Measurements from ENCODE around the gene CTBP2. TPM values are rescaled to one million over a fixed set of nuclear protein-coding genes. Genes with fewer than 3 reads are reported as not detected.

Gene CTBP2
- total RNA-seq, 1 donor: 74.3 TPM

- no peak for DNase-seq (ENCODE audit: low read depth)
- no peak for TF ChIP-seq CTCF (IDR thresholded peaks at IDR 0.05; ENCODE audit: insufficient read depth, low read depth, low read length)
Observed at GRCh38 chr10:125079091-125079600, 81.2 kb downstream of the CTBP2 start.

GRCh38 chr10:125076891-125077541 lies 83.3 kb downstream of the CTBP2 start:
- DNase-seq (ENCODE audit: low read depth): no peak
- no peak overlapping the region for H3K4me3 ChIP-seq (ENCODE audit: low read depth, low read length)
- TF ChIP-seq CTCF (IDR thresholded peaks at IDR 0.05; ENCODE audit: insufficient read depth, low read depth, low read length): no peak

More at GRCh38 chr10:125079091-125079600, 81.2 kb downstream of the CTBP2 start:
- no peak overlapping the region for H3K4me3 ChIP-seq (ENCODE audit: low read depth, low read length)

GRCh38 chr10:125076121-125076825 lies 84.1 kb downstream of the CTBP2 start:
- H3K4me3 ChIP-seq (ENCODE audit: low read depth, low read length): no peak overlapping the region
- DNase-seq (ENCODE audit: low read depth): no peak
- no peak for TF ChIP-seq CTCF (IDR thresholded peaks at IDR 0.05; ENCODE audit: insufficient read depth, low read depth, low read length)

- no peak overlapping the region for H3K4me3 ChIP-seq (ENCODE audit: low read depth, low read length)
- no peak for TF ChIP-seq CTCF (IDR thresholded peaks at IDR 0.05; ENCODE audit: insufficient read depth, low read depth, low read length)
- no peak for DNase-seq (ENCODE audit: low read depth)
Observed at GRCh38 chr10:125073996-125074395, 86.4 kb downstream of the CTBP2 start.

- DNase-seq (ENCODE audit: low read depth): no peak
- TF ChIP-seq CTCF (IDR thresholded peaks at IDR 0.05; ENCODE audit: insufficient read depth, low read depth, low read length): no peak
- no peak overlapping the region for H3K4me3 ChIP-seq (ENCODE audit: low read depth, low read length)
Observed at GRCh38 chr10:125072794-125073193, 87.6 kb downstream of the CTBP2 start.

- DNase-seq (ENCODE audit: low read depth): no peak
- TF ChIP-seq CTCF (IDR thresholded peaks at IDR 0.05; ENCODE audit: insufficient read depth, low read depth, low read length): no peak
- H3K4me3 ChIP-seq (ENCODE audit: low read depth, low read length): no peak overlapping the region
Observed at GRCh38 chr10:125071008-125071407, 89.4 kb downstream of the CTBP2 start.
